Liver (tissue), 9 donors: ENCODE data around the gene TRIM52. TPM values are rescaled to one million over a fixed set of nuclear protein-coding genes. Genes with fewer than 3 reads are reported as not detected.

Experiments used
- DNase-seq: peaks from one replicate; pipeline ENCODE4 v3.0.0-alpha.2; 2017; ENCODE audit warnings: low spot score
- H3K27ac ChIP-seq, 2 donors: one replicate each; pipeline ENCODE4 v1.7.0; 2013; ENCODE audit warnings: inconsistent platforms in 2 of 2, low read length in 2 of 2, control low read depth in 1 of 2, low read depth in 1 of 2, mild to moderate bottlenecking in 1 of 2
- H3K27me3 ChIP-seq, 4 donors: one replicate each; pipeline versions ENCODE4 v1.6.1 to v1.7.0; 2013; ENCODE audit warnings: low read length in 3 of 4, inconsistent platforms in 1 of 4, mild to moderate bottlenecking in 1 of 4, moderate library complexity in 1 of 4; ENCODE audit not compliant: control insufficient read depth in 4 of 4, insufficient read depth in 4 of 4
- H3K36me3 ChIP-seq, 4 donors: one replicate each; pipeline versions ENCODE4 v1.6.1 to v1.7.0; 2013; ENCODE audit warnings: low read length in 3 of 4, mild to moderate bottlenecking in 3 of 4, low read depth in 1 of 4, moderate library complexity in 1 of 4; ENCODE audit not compliant: control insufficient read depth in 4 of 4, insufficient read depth in 3 of 4
- H3K4me1 ChIP-seq, 4 donors: one replicate each; pipeline versions ENCODE4 v1.6.1 to v1.7.0; 2013; ENCODE audit warnings: low read length in 3 of 4, mild to moderate bottlenecking in 3 of 4, moderate library complexity in 1 of 4; ENCODE audit not compliant: control insufficient read depth in 4 of 4, insufficient read depth in 4 of 4
- H3K4me3 ChIP-seq, 3 donors: one replicate each; pipeline versions ENCODE4 v1.6.1 to v1.7.0; 2013; ENCODE audit warnings: low read length in 3 of 3, control low read depth in 1 of 3, low read depth in 1 of 3, mild to moderate bottlenecking in 1 of 3
- H3K9ac ChIP-seq, 2 donors: one replicate each; pipeline ENCODE4 v1.7.0; 2013; ENCODE audit warnings: low read length in 2 of 2, mild to moderate bottlenecking in 2 of 2, moderate library complexity in 2 of 2, control low read depth in 1 of 2, low read depth in 1 of 2
- H3K9me3 ChIP-seq, 4 donors: one replicate each; pipeline versions ENCODE4 v1.6.1 to v1.7.0; 2013; ENCODE audit warnings: low read length in 3 of 4; ENCODE audit not compliant: control insufficient read depth in 4 of 4
- ATF3 ChIP-seq: IDR thresholded peaks from 2 replicates; pipeline ENCODE4 v1.6.1; 2016; ENCODE audit warnings: antibody characterized with exemption
- EGR1 ChIP-seq, 2 donors: IDR thresholded peaks; 2 replicates each; pipeline ENCODE4 v1.6.1; 2016 to 2018; ENCODE audit warnings: antibody characterized with exemption in 2 of 2, low read depth in 2 of 2
- HNF4A ChIP-seq, 2 donors: conservative IDR thresholded peaks; 2 replicates each; pipeline ENCODE4 v1.6.1; 2016; ENCODE audit warnings: antibody characterized with exemption in 2 of 2, mild to moderate bottlenecking in 2 of 2
- HNF4G ChIP-seq: IDR thresholded peaks from 2 replicates; pipeline ENCODE4 v1.6.1; 2016; ENCODE audit warnings: antibody characterized with exemption
- JUND ChIP-seq, 2 donors: IDR thresholded peaks; 2 replicates each; pipeline ENCODE4 v1.6.1; 2016; ENCODE audit warnings: antibody characterized with exemption in 2 of 2
- MAX ChIP-seq: IDR thresholded peaks from 2 replicates; pipeline ENCODE4 v1.6.1; 2016; ENCODE audit warnings: antibody characterized with exemption
- NR2F2 ChIP-seq: IDR thresholded peaks from 2 replicates; pipeline ENCODE4 v1.6.1; 2016; ENCODE audit warnings: antibody characterized with exemption
- RAD21 ChIP-seq, 2 donors: IDR thresholded peaks; 2 replicates each; pipeline ENCODE4 v1.6.1; 2016; ENCODE audit warnings: antibody characterized with exemption in 2 of 2, mild to moderate bottlenecking in 2 of 2
- REST ChIP-seq: IDR thresholded peaks from 2 replicates; pipeline ENCODE4 v1.6.1; 2016; ENCODE audit warnings: antibody characterized with exemption, mild to moderate bottlenecking
- RXRA ChIP-seq, 2 donors: IDR thresholded peaks; 2 replicates each; pipeline ENCODE4 v1.6.1; 2017 to 2018; ENCODE audit warnings: antibody characterized with exemption in 2 of 2, mild to moderate bottlenecking in 1 of 2
- TAF1 ChIP-seq: conservative IDR thresholded peaks from 2 replicates; pipeline ENCODE4 v1.6.1; 2016; ENCODE audit warnings: antibody characterized with exemption, mild to moderate bottlenecking
- ZBTB33 ChIP-seq: IDR thresholded peaks from 2 replicates; pipeline ENCODE4 v1.6.1; 2016; ENCODE audit warnings: antibody characterized with exemption
- WGBS: extraction: QIAGEN DNeasy Blood & Tissue Kit; methylation state at CpG from one replicate; pipeline ENCODE4 v1.1.7; 2013; 5-methylcytosine and 5-hydroxymethylcytosine counted together
- polyA plus RNA-seq, 2 donors: library from polyadenylated mRNA; stranded (reverse) in 1 of 2; unstranded in 1 of 2; fragments of 200-250 nt in 1 of 2; fragments of >200 nt in 1 of 2; fragmentation: Nextera tagmentation in 1 of 2; extraction: Ambion mirVana in 1 of 2; gene quantifications; one replicate each; pipeline versions ENCODE4 v1.2.1 to v1.2.3, GENCODE V29; 2013 to 2015
- total RNA-seq, 2 donors: library from RNA; depleted of rRNA; stranded (reverse); fragments of >200 nt; gene quantifications; one replicate each; pipeline ENCODE4 v1.2.3, GENCODE V29; 2014
- donor health status: healthy.
- donor health status: healthy.
- donor health status: healthy.
- donor health status: healthy.
- donor health status: healthy.

The TRIM52 gene
- total and polyA plus RNA-seq, 4 donors: 2.8 to 11.4 (median 6.3) TPM

- Histone ChIP-seq H3K27ac (no peak overlapping the region), H3K36me3 (no peaks in the 10 kb centered on the region), H3K27me3 (no peaks in the 10 kb centered on the region), H3K9me3 (no peaks in the 10 kb centered on the region), H3K4me3 (no peak overlapping the region), H3K9ac (no peak overlapping the region), H3K4me1 (peaks cover 3 to 17% (median 9%) of the 10 kb centered on the region in 4 donors)
- DNase-seq: no peak
- 68% methylated on average over 2 of the region's 2 CpGs for WGBS
- TF ChIP-seq RXRA (IDR thresholded peaks at IDR 0.05) (no peak), RAD21 (IDR thresholded peaks at IDR 0.05) (no peak), EGR1 (IDR thresholded peaks at IDR 0.05; ENCODE audit: low read depth in 2 of 2) (no peak), REST (no peak), JUND (IDR thresholded peaks at IDR 0.05) (no peak)
Measured at GRCh38 chr5:181212934-181213333, 48.0 kb downstream of the TRIM52 start.

GRCh38 chr5:181212080-181212479 lies 48.9 kb downstream of the TRIM52 start:
- 92% methylated on average over 6 of the region's 6 CpGs for WGBS
- Histone ChIP-seq H3K27me3 (no peaks in the 10 kb centered on the region), H3K9ac (no peak overlapping the region), H3K4me1 (peaks cover 0 to 9% (median 5%) of the 10 kb centered on the region in 4 donors), H3K36me3 (no peaks in the 10 kb centered on the region), H3K4me3 (no peak overlapping the region), H3K9me3 (no peaks in the 10 kb centered on the region), H3K27ac (no peak overlapping the region)
- TF ChIP-seq MAX (no peak), RXRA (IDR thresholded peaks at IDR 0.05) (no peak), HNF4A (conservative IDR thresholded peaks at IDR 0.05) (no peak), JUND (IDR thresholded peaks at IDR 0.05) (no peak), EGR1 (IDR thresholded peaks at IDR 0.05; ENCODE audit: low read depth in 2 of 2) (no peak), HNF4G (no peak), NR2F2 (no peak), TAF1 (no peak), ATF3 (no peak), REST (no peak), ZBTB33 (no peak)
- no peak for DNase-seq
